Brain microvascular endothelial cell (primary cell): ENCODE measurements around the gene DAAM1.

Experiments used
- DNase-seq: peaks from one replicate; pipeline ENCODE4 v3.0.0-alpha.2; 2020
- H3K27ac ChIP-seq: fragments of 250-450 bp; sonication (Bioruptor Pico); 2 replicates; pipeline ENCODE4 v1.5.1; 2020; ENCODE audit warnings: mild to moderate bottlenecking, moderate library complexity
- H3K27me3 ChIP-seq: fragments of 250-450 bp; sonication (Bioruptor Pico); replicated peaks from 2 replicates; pipeline ENCODE4 v1.5.1; 2020; ENCODE audit warnings: mild to moderate bottlenecking
- H3K36me3 ChIP-seq: fragments of 250-450 bp; sonication (Bioruptor Pico); replicated peaks from 2 replicates; pipeline ENCODE4 v1.5.1; 2020; ENCODE audit warnings: mild to moderate bottlenecking
- H3K4me3 ChIP-seq: 2 replicates; pipeline ENCODE4 v1.5.1; 2011; ENCODE audit warnings: low read depth, mild to moderate bottlenecking, control low read depth, low read length, moderate library complexity
- in situ Hi-C: cut with HindIII; loops from 2 replicates; pipeline ENCODE4 v1.10.0; 2017; ENCODE audit warnings: low sequenced_read_pairs, low pct_ligation_motif_present
- TF ChIP-seq, protein P1 (sequence below): IDR thresholded peaks from 2 replicates; pipeline ENCODE4 v1.5.1; 2011; ENCODE audit warnings: low read depth, mild to moderate bottlenecking, moderate library complexity, low read length, control low read depth, inconsistent platforms; ENCODE audit errors: missing control alignments

Gene DAAM1

DNA sequence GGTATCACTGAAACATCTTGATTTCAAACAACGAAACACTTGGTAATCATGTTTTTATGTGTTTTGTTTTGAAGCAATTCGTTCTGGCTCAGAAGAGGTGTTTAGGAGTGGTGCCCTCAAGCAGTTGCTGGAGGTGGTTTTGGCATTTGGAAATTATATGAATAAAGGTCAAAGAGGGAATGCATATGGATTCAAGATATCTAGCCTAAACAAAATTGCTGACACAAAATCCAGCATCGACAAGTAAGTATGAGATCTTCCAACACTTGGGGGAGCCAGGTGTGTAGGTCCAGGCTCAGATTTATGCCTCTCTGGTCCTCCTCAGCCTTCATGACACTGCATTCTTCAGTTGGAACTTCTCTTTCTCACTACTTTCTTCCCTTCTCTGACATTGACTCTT is 166.6 kb downstream of the DAAM1 start:
- H3K27ac ChIP-seq, result no peak overlapping the region

GRCh38 chr14:59356312-59356711 is 167.8 kb downstream of the DAAM1 start:
- TF ChIP-seq, protein P1, sequence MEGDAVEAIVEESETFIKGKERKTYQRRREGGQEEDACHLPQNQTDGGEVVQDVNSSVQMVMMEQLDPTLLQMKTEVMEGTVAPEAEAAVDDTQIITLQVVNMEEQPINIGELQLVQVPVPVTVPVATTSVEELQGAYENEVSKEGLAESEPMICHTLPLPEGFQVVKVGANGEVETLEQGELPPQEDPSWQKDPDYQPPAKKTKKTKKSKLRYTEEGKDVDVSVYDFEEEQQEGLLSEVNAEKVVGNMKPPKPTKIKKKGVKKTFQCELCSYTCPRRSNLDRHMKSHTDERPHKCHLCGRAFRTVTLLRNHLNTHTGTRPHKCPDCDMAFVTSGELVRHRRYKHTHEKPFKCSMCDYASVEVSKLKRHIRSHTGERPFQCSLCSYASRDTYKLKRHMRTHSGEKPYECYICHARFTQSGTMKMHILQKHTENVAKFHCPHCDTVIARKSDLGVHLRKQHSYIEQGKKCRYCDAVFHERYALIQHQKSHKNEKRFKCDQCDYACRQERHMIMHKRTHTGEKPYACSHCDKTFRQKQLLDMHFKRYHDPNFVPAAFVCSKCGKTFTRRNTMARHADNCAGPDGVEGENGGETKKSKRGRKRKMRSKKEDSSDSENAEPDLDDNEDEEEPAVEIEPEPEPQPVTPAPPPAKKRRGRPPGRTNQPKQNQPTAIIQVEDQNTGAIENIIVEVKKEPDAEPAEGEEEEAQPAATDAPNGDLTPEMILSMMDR, result no peak
- peaks cover 2% of the 10 kb centered on the region for H3K36me3 ChIP-seq
- H3K4me3 ChIP-seq, result no peak overlapping the region
- no peaks in the 10 kb centered on the region for H3K27me3 ChIP-seq
- in situ Hi-C loops, result no loop called here
- H3K27ac ChIP-seq, result no peak overlapping the region
- DNase-seq, result no peak

More for the DNA sequence above, 166.6 kb downstream of the DAAM1 start:
- Histone ChIP-seq H3K4me3 (no peak overlapping the region), H3K36me3 (peaks cover 2% of the 10 kb centered on the region), H3K27me3 (no peaks in the 10 kb centered on the region)
- TF ChIP-seq, protein P1, result no peak
- DNase-seq, result no peak
- in situ Hi-C loops, result no loop called here

DNA sequence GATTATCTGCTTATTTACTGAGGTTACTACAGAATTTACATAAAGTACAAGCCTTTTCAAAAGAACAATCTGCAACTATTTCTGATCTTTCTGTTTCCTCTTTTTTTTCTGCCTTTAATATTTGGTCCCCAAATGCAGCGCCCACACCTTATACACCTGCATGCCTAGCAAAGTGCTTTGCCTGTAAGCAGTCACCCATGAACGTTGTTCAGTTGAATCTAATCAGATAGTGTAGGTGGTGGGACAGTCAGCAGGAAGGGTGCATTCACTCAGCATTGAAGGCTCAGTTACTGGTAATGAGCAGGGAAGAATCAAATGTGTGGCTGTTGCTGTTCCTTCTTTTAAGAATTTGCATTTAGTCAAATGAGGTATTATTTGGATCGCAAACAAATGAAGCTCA is 168.3 kb downstream of the DAAM1 start:
- no peak for DNase-seq
- Histone ChIP-seq H3K27me3 (no peaks in the 10 kb centered on the region), H3K36me3 (peaks cover 2% of the 10 kb centered on the region), H3K27ac (no peak overlapping the region), H3K4me3 (no peak overlapping the region)
- in situ Hi-C loops, result no loop called here
- TF ChIP-seq, protein P1, result no peak

- Histone ChIP-seq H3K27me3 (no peaks in the 10 kb centered on the region), H3K27ac (no peak overlapping the region), H3K4me3 (no peak overlapping the region), H3K36me3 (peaks cover 2% of the 10 kb centered on the region)
- no peak for DNase-seq
- in situ Hi-C loops, result no loop called here
- TF ChIP-seq, protein P1, result no peak
These were observed 169.6 kb downstream of the DAAM1 start for GRCh38 chr14:59358102-59358501.

DNA sequence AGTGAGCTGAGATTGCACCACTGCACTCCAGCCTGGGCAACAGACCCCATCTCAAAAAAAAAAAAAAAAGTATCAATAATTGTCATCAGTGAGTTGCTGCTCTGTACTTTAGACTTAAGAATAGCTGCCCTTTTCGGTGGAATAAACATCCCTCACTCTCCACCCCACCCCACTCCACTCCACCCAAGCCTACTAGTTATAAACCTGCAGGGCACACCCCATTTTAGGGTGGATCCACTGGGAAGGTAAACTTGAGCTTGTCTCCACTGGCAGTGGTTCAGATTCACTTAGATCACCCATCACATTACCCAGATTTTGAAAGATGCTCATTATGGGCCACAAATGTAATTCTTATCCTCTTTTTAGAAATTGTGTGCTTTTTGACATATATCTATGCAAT is 170.3 kb downstream of the DAAM1 start:
- no peak overlapping the region for H3K4me3 ChIP-seq
- H3K27ac ChIP-seq, result no peak overlapping the region
- in situ Hi-C loops, result no loop called here
- no peaks in the 10 kb centered on the region for H3K27me3 ChIP-seq
- H3K36me3 ChIP-seq, result peaks cover 2% of the 10 kb centered on the region
- TF ChIP-seq, protein P1, result no peak
- DNase-seq, result no peak

DNA sequence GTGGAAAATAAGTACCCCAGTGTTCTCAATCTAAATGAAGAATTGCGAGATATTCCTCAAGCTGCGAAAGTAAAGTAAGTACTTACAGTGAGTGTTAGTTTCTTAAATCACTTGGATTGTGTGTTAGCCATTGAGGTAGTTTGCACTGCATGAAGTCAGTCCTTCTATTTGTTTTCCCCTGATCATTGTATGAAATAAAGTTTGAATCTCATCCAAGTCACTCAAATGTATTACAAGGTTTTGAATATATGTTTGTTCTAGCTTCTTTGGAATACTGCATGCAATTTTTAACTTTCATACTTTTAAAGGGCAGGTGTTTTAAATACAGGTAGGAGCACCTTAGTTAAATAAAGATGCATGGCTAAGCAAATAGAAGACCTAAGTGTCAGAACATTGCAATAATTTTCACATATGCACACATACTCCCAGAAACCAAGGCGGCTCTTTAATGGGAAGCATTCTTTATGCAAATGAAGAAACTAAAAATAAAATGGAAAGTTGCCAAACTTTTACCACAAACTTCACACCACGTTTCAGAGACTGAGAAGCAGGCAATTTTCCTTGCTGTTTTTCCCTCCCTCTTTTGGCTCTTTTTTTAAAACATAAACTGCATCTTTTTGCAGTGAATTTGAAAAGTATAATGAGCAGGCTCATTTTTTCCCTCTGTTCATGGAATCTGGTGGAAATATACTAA is 171.1 kb downstream of the DAAM1 start:
- no peak overlapping the region for H3K4me3 ChIP-seq
- no peak for DNase-seq
- TF ChIP-seq, protein P1, result no peak
- peaks cover 2% of the 10 kb centered on the region for H3K36me3 ChIP-seq
- no peaks in the 10 kb centered on the region for H3K27me3 ChIP-seq
- no peak overlapping the region for H3K27ac ChIP-seq
- in situ Hi-C loops, result no loop called here
